NCI-H1105 (cell line): ENCODE measurements around the gene HSDL1.
A peak's percentile ranks its signal among the peaks of the same experiment; 100 is the strongest.

Source experiments
- DNase-seq: peaks from one replicate; lab custom pipeline; 2025; lab: John Stamatoyannopoulos, UW

HSDL1 gene

GRCh38 chr16:84107921-84108320 lies 37.1 kb downstream of the HSDL1 start:
- no peak for DNase-seq

- DNase-seq = no peak
Measured at GRCh38 chr16:84105948-84106740, 38.8 kb downstream of the HSDL1 start.

GRCh38 chr16:84105301-84105815 lies 39.6 kb downstream of the HSDL1 start:
- no peak for DNase-seq

- no peak for DNase-seq
Measured at GRCh38 chr16:84104231-84104630, 40.7 kb downstream of the HSDL1 start.

GRCh38 chr16:84103678-84104077 lies 41.3 kb downstream of the HSDL1 start:
- no peak for DNase-seq

- DNase-seq = no peak
Measured at GRCh38 chr16:84098939-84099338, 46.0 kb downstream of the HSDL1 start.

GRCh38 chr16:84096447-84097005 lies 48.5 kb downstream of the HSDL1 start:
- DNase-seq = no peak

GRCh38 chr16:84095466-84095865 lies 49.5 kb downstream of the HSDL1 start:
- DNase-seq = no peak

- DNase-seq = no peak
Measured at GRCh38 chr16:84093879-84094270, 51.1 kb downstream of the HSDL1 start.

- DNase-seq = no peak
Measured at GRCh38 chr16:84093120-84093878, 51.7 kb downstream of the HSDL1 start.

GRCh38 chr16:84091460-84091859 lies 53.5 kb downstream of the HSDL1 start:
- no peak for DNase-seq

GRCh38 chr16:84090211-84090610 lies 54.8 kb downstream of the HSDL1 start:
- DNase-seq = no peak

GRCh38 chr16:84088695-84089395 lies 56.1 kb downstream of the HSDL1 start:
- DNase-seq = no peak

GRCh38 chr16:84087466-84088151 lies 57.4 kb downstream of the HSDL1 start:
- no peak for DNase-seq

GRCh38 chr16:84087001-84087400 lies 58.0 kb downstream of the HSDL1 start:
- DNase-seq = no peak

GRCh38 chr16:84086341-84086740 lies 58.6 kb downstream of the HSDL1 start:
- DNase-seq = no peak

GRCh38 chr16:84085773-84086172 lies 59.2 kb downstream of the HSDL1 start:
- DNase-seq = no peak

- DNase-seq = no peak
Measured at GRCh38 chr16:84085271-84085667, 59.7 kb downstream of the HSDL1 start.

GRCh38 chr16:84084570-84085270 lies 60.3 kb downstream of the HSDL1 start:
- peak; percentile 32 for DNase-seq

GRCh38 chr16:84082835-84083569 lies 62.0 kb downstream of the HSDL1 start:
- no peak for DNase-seq
